ENCODE results near the gene PHETA2. TPM values are rescaled to one million over a fixed set of nuclear protein-coding genes. Genes with fewer than 3 reads are reported as not detected.

The PHETA2 gene
- total RNA-seq, 1 donor from 2014 or later, result 15.4 TPM

- no peak for TF ChIP-seq CTCF (IDR thresholded peaks at IDR 0.05)
- no peaks in the 10 kb centered on the region for H3K27me3 ChIP-seq
- no peaks in the 10 kb centered on the region for H3K4me1 ChIP-seq
- H3K27ac ChIP-seq, result no peak overlapping the region
- peaks cover 11% of the 10 kb centered on the region for H3K9me3 ChIP-seq
- peaks cover 42% of the 10 kb centered on the region for H3K36me3 ChIP-seq
- no peak for ATAC-seq
- no peak overlapping the region for H3K4me3 ChIP-seq
- intact Hi-C loops (cut with DNase I), result no loop called here
- DNase-seq, result no peak
These were observed 13.6 kb upstream of the PHETA2 start for GRCh38 chr22:42060489-42060888.

DNA sequence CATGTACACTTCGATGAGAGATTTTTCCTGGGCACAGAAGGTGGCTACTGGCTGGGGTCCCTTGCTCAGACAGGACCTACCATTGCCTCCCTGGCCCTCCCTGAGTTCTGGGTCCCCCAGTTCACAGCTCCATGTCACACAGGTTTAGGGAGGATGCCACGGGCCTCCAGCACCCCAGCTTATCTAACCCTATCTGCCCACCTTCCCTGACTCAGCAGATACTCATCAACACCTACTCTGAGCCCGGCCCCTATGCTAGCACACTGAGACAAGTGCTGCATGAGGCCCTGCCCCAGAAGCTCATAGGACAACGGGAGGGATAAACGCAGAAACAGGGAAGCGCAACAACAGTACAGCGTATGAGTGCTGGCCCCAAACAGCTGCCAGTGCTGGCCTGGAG lies 13.0 kb upstream of the PHETA2 start:
- Histone ChIP-seq H3K27me3 (no peaks in the 10 kb centered on the region), H3K9me3 (peaks cover 11% of the 10 kb centered on the region), H3K4me3 (no peak overlapping the region), H3K4me1 (no peaks in the 10 kb centered on the region), H3K27ac (no peak overlapping the region), H3K36me3 (peaks cover 47% of the 10 kb centered on the region)
- DNase-seq (no peak), ATAC-seq (no peak)
- TF ChIP-seq CTCF (IDR thresholded peaks at IDR 0.05), result no peak
- intact Hi-C loops (cut with DNase I), result no loop called here

GRCh38 chr22:42062506-42063170 lies 11.4 kb upstream of the PHETA2 start:
- DNase-seq, result no peak
- intact Hi-C loops (cut with DNase I), result no loop called here

DNA sequence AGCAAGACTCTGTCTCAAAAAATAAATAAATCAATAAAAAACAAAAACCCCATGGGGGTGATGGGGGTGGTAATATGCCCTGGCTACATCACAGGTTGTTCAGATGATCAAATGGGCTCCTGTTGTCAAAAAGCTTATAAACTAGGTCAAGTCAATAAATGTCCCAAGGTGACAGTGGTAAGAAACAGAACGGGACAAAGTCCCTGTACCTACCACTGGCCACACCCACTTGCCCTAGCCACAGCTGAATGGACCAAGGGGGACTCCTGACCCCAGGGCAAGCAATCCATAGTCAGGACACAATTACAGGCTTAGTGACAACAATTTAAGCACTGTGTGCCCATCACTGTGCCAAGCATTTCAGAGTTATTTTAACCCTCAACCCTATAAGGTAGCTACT lies 9.4 kb upstream of the PHETA2 start:
- Histone ChIP-seq H3K4me3 (no peak overlapping the region), H3K36me3 (peaks cover 56% of the 10 kb centered on the region), H3K9me3 (no peaks in the 10 kb centered on the region), H3K4me1 (peaks cover 3% of the 10 kb centered on the region), H3K27ac (no peak overlapping the region), H3K27me3 (no peaks in the 10 kb centered on the region)
- intact Hi-C loops (cut with DNase I), result no loop called here
- ATAC-seq (no peak), DNase-seq (no peak)
- no peak for TF ChIP-seq CTCF (IDR thresholded peaks at IDR 0.05)

More at GRCh38 chr22:42062506-42063170, 11.4 kb upstream of the PHETA2 start:
- no peak for TF ChIP-seq CTCF (IDR thresholded peaks at IDR 0.05)
- H3K4me1 ChIP-seq, result no peaks in the 10 kb centered on the region
- no peaks in the 10 kb centered on the region for H3K27me3 ChIP-seq
- no peaks in the 10 kb centered on the region for H3K9me3 ChIP-seq
- peaks cover 60% of the 10 kb centered on the region for H3K36me3 ChIP-seq
- H3K4me3 ChIP-seq, result no peak overlapping the region
- H3K27ac ChIP-seq, result no peak overlapping the region
- no peak for ATAC-seq

DNA sequence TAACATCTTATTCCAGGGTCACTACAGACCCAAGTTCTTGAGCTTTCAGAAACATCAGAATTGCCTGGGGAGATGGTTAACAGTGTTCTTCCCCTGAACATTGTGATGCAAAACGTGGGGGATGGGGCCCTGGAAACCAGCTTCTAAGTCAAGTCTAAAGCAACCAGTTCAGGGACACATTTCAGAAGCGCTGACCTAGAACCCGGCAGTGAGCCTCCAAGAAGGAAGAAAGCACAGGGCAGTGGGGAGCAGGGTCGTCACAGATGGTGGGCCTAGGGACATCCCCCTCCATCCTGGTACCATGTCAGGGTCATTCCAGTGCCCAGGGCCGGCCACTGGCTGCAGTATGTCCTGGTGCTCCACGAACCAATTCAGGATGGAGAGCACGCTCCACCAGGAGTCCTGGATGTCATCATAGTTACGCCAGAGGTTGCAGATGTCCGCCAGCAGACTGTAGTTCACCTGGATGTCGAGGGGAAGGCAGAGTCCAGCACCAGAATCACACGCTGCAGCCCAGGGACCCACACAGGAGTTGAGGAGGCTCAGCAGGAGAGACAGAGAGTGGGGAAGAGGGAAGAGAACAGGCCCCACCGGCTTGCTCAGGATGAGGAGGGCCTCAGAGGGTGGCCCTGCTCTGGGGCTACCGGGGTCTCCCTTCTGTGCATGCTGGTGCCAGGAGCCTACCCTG lies 8.5 kb upstream of the PHETA2 start:
- DNase-seq (no peak), ATAC-seq (no peak)
- no peak overlapping the region for H3K4me3 ChIP-seq
- H3K36me3 ChIP-seq, result peaks cover 46% of the 10 kb centered on the region
- no peaks in the 10 kb centered on the region for H3K27me3 ChIP-seq
- H3K27ac ChIP-seq, result no peak overlapping the region
- H3K4me1 ChIP-seq, result peaks cover 9% of the 10 kb centered on the region
- no peak for TF ChIP-seq CTCF (IDR thresholded peaks at IDR 0.05)
- intact Hi-C loops (cut with DNase I), result no loop called here
- H3K9me3 ChIP-seq, result no peaks in the 10 kb centered on the region
